Central memory CD4-positive, alpha-beta T cell (primary cell): Measurements from ENCODE around the gene RPS6KA2.

ENCODE experiments used
- DNase-seq: peaks from one replicate; pipeline ENCODE4 v3.0.0; 2022

Gene RPS6KA2

GRCh38 chr6:166478782-166479592 lies 148.1 kb downstream of the RPS6KA2 start:
- DNase-seq = no peak

- DNase-seq = no peak
Observed at GRCh38 chr6:166477647-166478365, 149.2 kb downstream of the RPS6KA2 start.

DNA sequence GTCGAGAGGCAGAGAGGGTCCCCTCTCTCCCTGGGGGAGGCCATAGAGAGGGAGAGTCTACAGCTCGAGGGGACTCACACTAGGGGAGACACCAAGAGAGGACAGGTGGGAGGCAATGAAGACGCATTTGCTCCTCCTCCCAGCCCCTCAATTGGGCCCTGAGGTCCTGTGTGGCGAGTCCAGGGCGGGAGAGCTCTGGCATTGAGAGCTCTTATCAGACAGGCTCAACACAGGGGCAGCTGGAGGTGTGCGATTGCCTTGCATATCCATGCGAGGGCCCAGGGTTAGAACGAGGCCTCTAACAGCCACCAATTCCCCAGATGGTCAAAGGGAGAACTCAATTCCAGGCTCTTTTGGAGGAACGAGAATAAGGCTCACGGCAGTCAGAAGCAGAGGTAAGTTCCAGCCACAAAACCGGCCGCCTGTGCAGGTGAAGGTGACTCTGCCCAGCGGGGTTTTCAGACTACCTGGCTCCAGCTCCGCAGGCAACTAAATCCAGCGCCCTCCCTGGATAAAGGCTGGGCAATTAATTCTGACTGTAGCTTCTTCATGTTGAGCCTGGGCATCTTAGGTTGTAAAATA lies 150.3 kb downstream of the RPS6KA2 start:
- no peak for DNase-seq

DNA sequence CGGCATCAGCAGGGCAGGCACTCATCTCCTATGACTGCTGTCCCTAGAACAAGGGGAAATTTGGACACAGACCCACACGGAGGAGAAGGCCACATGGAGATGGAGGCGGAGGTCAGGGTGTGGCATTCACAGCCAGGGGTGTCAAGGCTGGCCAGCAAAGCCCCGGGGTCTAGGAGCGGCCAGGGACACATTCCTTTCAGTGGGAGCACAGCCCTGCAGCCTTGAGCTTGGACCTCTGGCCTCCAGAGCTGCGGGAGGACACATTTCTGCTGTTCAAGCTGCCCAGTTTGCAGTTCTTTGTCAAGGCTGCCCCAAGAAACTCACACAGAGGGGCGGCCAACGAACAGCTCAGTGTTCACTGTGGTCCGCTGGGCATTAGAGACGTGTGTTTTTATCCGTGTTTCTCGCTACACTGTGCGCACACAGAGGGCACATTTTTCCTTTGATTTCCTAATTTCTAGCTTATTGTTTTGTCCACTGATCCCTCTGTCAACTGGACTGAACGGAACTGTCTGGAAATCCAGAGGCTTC lies 150.9 kb downstream of the RPS6KA2 start:
- DNase-seq = no peak

DNA sequence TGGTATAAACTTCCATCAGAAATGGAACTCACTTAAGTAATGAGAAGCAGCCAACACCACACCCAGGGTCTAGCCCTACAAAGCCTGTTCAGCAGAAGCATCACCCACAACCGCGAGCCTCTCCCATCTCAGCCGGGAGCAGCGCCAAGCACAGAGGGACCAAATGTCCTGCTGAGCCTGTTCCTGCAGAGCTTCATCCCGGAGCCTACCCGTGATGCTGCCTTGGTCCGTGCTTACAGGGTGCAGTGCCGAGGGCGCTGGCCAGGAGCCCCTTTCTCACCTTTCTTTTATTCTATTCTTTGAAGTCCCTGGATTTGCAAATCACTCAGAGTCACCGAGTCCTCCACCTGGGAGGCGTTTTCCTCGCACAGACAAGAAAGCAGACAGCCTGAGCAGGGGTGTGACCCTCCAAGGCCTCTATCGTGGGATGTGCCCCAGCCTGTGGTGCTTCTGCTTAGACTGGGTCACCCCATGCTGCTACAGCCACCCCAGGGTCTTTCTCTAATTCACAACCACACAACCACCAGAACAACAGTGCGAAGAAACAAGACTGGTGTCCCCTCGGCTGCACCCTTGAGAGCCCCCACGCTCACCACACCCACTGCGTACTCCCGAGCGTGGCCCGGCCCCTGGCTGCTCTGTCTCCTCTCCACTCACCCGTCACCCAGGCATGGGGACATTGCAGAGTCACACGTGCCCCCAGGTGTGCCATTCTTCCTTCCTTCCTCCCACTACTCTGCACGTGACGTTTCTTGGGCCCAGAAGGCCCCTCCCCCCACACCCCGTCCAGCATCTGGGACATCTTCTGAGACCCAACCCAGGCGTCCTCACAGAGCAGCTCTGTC lies 152.1 kb downstream of the RPS6KA2 start:
- no peak for DNase-seq

- no peak for DNase-seq
Observed at GRCh38 chr6:166473886-166474571, 153.0 kb downstream of the RPS6KA2 start.

- DNase-seq = no peak
Observed at GRCh38 chr6:166472636-166473035, 154.4 kb downstream of the RPS6KA2 start.

DNA sequence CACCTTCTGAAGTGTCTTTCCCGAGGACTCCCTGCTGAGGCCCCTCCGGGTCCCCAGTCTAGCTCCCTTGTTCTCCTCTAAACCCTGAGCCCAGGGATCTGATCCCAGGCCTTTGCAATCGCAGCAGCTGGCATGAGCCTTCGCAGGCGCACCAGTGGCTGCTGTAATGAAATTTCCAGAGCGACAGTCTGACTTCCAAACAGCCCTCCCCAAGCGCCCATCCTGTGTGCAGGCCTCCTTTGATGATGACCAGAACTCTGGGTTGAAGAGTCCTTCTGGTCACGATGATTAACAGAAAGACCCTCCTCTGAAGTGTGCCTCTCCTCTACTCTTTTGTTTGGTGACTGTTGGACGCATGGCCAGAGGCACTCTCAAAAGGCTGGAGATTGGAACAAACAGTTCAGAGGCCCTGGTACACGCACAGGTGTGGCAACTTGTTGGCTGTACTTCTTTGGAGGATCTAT lies 155.2 kb downstream of the RPS6KA2 start:
- DNase-seq = no peak

DNA sequence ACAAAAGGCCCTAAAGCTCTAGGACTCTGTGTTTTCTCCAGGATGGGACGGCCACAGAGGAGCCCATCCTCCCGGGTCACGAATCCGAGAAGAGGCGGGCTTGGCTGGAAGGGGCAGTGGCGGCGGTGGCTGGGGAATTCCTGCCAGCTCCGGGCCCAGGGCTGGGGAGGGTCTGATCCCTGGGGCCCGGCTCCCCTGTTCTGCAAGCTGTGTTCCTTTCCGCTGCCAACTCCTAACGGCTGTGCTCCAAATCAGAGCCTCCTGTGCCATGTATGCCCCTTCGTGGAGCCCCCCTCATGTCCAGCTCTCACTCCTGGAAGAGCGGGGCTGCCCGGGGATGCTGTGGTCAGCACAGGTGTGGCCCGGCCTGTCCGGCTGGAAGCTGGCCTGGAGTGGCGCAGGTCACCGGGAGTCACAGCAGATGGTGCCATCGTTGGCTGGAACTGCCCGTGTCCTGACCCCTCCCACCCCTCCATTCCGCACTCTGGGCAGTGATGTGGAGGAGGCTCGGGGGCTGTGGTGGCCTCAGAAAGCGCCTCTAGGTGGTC lies 156.1 kb downstream of the RPS6KA2 start:
- DNase-seq = no peak

DNA sequence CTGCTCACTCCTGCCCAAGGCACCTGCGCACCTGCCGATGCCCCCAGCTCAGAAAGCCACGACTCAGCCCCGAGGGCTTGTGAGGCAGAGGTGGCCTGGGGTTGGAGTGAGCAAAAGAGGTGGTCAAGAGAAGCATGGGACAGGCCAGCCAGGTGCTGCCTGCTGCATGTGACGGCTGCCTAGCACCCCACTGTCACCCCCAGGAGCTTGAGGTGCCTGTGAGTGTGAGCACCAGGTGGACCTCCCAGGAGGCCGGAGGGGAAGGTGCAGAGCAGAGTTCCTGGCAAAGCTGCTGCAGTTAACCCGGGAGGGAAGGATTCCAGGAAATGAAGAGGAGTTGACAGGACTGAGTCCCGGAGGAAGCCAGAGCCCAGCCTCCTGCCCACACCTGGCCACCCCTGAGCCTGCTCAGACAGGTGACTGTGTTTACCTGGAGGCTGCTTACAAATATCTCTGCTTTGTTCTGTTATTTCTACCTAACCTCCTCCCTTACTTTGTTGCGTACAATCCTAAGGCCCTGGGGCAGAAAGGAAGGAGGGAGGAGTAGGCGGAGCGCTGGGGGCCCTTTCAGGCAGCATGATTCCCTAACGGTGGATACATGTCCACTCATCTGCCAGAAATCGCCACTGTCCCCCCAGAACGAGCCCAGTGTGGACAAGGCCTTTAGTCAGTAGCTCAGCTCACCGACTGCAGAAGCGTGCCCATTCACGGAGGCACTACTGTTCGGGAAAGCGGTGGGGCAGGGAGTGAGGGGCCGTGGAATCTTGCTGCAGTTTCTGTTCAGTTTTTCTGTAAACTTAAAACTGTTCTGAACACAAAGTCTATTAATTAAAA lies 156.8 kb downstream of the RPS6KA2 start:
- DNase-seq = no peak

DNA sequence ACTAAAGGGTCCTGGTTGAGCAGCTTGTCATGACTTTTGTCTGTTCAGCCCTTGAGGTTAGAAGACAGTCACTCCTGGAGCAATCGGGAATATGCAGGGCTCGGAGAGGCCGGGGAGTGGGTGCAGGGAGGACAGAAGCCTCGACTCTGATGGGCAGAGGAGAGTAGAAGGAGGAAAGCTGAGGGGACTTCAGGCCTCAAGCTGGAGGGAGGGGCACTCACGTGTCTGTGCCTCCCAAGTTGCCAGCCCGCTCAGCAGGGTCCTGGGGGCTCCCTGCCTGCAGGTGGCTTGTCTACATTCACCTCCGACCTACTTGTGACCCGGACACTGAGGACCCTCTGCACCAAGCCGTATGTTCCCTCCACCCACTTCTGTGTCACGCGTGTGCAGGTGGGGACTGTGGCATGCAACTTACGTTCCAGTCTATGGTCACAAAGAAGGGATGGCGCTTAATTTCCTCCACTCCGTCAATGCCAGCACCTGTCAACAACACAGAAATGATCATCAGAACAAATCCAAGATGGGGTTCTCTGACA lies 157.6 kb downstream of the RPS6KA2 start:
- DNase-seq = no peak

GRCh38 chr6:166467436-166468000 lies 159.5 kb downstream of the RPS6KA2 start:
- DNase-seq = no peak

- DNase-seq = no peak
Observed at GRCh38 chr6:166466178-166467122, 160.6 kb downstream of the RPS6KA2 start.

DNA sequence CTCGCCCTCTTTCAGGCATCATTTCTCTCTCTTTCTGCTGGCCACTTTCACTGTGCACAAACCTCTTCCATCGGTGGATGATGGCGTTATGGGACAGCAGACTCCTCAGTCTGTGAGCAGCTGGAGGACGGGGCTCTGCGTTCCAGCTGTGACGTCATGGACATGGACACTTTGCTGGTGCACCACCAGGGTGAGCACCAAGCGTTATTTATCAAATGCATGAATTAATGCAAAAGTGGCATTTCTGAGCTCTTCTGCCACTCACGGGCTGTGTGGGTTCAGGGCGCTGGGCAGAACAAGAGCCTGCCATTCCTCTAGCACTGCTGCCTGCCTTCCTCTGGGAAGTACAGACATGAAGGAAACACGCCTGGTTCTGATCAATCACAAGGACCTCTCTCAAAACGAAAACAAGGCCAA lies 161.4 kb downstream of the RPS6KA2 start:
- no peak for DNase-seq

- no peak for DNase-seq
Observed at GRCh38 chr6:166465003-166465399, 162.1 kb downstream of the RPS6KA2 start.

GRCh38 chr6:166464068-166465002 lies 162.7 kb downstream of the RPS6KA2 start:
- DNase-seq = no peak

DNA sequence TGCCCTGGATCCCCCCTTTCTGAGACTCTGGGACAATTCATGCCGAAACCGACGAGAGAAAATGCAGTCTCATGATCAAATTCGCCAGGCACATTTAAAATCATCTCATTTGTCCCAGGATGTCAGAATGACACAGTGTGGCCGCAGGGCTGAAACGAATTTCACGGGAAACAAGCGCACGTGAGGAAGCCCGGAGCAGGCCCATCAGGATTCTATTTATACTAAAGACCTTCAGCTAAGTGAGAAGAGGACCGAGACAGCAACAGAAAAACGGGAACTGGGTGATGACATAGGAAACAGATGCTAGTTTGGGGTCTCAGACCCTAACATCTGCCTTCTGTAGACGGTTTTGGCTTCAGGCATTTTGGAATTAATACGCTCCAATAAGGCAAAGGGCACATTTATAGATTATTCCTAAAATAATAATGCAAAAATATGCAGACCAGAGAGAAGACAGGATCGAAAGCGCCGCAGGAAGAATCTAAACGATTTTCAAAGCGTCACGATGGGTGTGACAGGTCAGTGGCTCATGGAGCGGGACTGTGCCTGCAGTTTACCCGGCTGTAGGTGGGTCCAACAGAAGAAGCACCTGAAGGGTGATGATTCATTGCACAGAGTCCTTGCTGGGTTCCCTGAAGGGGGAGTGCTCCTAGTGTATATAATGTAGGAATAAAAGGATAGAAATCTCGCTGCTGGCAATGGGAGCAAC lies 163.5 kb downstream of the RPS6KA2 start:
- no peak for DNase-seq
